AG09309 (cell line): ENCODE measurements around the gene MYBPC2.
"Not testable (repeated sequence)": the region's sequence is repeated elsewhere in the genome, so short reads cannot be mapped to it uniquely, and the experiment has no call there.

Source experiments
- DNase-seq: peaks from one replicate; pipeline ENCODE4 v3.0.0-alpha.2; 2010; ENCODE audit warnings: low read depth
- H3K4me3 ChIP-seq: 2 replicates; pipeline ENCODE4 v1.5.1; 2011; ENCODE audit warnings: mild to moderate bottlenecking, low read depth, low read length, moderate library complexity; ENCODE audit not compliant: control insufficient read depth
- TF ChIP-seq, protein P1 (sequence below): IDR thresholded peaks from 2 replicates; pipeline ENCODE4 v1.5.1; 2011; ENCODE audit warnings: mild to moderate bottlenecking, low read depth, low read length, inconsistent platforms; ENCODE audit not compliant: insufficient read depth, control insufficient read depth; ENCODE audit errors: missing control alignments

Gene MYBPC2

DNA sequence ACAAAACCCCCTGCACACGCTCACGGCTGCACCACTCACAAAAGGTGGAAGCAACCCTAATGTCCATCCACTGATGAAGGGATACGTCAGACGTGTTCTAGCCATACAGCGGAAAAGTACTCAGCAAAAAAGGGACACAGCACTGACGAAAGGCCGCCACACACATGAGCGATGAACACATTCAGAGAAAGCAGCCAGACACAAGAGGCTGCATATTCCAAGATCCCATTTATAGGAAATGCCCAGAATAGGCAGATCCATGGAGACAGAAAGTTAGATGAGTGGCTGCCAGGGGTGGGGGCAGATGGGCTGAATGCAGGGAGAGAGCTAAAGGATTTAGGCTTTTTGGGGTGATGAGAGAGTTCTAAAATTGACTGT lies 44.8 kb upstream of the MYBPC2 start:
- H3K4me3 ChIP-seq: no peak overlapping the region
- DNase-seq: no peak
- TF ChIP-seq, protein P1, sequence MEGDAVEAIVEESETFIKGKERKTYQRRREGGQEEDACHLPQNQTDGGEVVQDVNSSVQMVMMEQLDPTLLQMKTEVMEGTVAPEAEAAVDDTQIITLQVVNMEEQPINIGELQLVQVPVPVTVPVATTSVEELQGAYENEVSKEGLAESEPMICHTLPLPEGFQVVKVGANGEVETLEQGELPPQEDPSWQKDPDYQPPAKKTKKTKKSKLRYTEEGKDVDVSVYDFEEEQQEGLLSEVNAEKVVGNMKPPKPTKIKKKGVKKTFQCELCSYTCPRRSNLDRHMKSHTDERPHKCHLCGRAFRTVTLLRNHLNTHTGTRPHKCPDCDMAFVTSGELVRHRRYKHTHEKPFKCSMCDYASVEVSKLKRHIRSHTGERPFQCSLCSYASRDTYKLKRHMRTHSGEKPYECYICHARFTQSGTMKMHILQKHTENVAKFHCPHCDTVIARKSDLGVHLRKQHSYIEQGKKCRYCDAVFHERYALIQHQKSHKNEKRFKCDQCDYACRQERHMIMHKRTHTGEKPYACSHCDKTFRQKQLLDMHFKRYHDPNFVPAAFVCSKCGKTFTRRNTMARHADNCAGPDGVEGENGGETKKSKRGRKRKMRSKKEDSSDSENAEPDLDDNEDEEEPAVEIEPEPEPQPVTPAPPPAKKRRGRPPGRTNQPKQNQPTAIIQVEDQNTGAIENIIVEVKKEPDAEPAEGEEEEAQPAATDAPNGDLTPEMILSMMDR: no peak

GRCh38 chr19:50390295-50390694 lies 42.4 kb upstream of the MYBPC2 start:
- DNase-seq, H3K4me3 ChIP-seq: not testable (repeated sequence)

- not testable (repeated sequence) for H3K4me3 ChIP-seq
Measured at GRCh38 chr19:50390952-50391351, 41.7 kb upstream of the MYBPC2 start.

DNA sequence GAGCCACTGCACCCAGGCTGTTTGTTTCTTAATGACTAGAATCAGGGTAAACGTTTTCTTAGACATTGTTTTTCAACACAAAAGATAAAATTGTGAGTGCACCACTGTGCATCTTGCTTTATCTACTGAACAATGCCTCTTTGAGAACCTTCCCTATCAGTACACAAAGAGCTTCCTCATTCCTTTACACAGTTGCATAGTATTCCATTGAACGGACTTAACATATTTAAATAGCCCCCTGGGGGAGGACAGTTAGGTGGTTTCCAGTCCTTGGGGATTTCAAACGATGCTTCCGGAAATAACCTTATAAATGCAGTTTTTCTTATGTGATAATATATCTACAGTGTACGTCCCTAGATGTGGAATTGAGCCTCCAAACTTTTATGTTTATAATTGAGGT lies 39.9 kb upstream of the MYBPC2 start:
- no peak overlapping the region for H3K4me3 ChIP-seq
- TF ChIP-seq, protein P1: no peak
- no peak for DNase-seq

More at GRCh38 chr19:50390952-50391351, 41.7 kb upstream of the MYBPC2 start:
- DNase-seq: not testable (repeated sequence)

GRCh38 chr19:50393589-50393988 lies 39.1 kb upstream of the MYBPC2 start:
- H3K4me3 ChIP-seq: no peak overlapping the region
- no peak for DNase-seq
- TF ChIP-seq, protein P1: no peak

DNA sequence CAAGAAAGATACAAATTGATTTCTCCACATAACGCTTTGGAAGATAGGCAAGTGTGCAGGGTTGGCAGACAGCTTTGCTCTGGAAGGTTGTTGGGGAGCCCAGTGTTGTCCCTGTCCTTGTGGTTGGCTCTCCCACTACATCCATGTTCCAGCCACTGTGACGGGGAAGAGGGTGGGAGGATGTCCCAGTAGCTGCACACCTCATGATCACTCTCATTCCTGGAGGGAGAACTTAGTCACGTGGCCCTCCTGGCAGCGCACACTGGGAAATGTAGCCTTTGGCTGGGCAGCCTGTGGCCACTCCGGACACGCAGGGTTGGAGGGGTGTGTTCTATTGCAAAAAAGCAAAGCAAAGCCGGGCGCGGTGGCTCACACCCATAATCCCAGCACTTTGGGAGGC lies 38.7 kb upstream of the MYBPC2 start:
- DNase-seq: no peak
- no peak overlapping the region for H3K4me3 ChIP-seq
- TF ChIP-seq, protein P1: no peak

DNA sequence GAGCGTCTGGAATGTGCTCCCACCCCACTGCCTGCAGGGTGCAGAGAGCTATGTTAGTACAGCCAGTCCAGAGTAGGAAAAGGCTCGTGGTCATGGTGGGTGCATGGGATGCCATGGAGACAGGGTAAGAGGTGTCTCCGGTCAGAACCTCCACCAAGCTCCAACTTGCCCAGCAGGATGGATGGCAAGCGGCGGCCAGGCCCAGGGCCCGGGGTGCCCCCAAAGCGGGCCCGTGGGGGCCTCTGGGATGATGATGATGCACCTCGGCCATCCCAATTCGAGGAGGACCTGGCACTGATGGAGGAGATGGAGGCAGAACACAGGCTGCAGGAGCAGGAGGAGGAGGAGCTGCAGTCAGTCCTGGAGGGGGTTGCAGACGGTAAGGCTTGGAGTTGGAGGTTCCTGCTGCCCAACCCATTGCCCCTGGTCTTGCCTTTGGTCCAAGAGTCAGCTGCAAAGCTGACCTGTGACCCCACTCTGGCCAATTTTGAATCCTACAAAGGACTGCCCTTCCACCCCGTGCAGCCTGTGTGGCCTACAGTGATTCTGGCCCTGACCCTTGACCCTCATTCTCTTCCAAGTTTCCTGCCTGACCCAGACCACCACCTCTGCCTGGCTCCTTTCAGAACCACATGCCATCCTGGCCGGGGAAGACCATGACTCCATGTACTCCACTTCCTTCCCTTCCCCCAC lies 33.9 kb upstream of the MYBPC2 start:
- no peak overlapping the region for H3K4me3 ChIP-seq
- DNase-seq: no peak
- TF ChIP-seq, protein P1: no peak

DNA sequence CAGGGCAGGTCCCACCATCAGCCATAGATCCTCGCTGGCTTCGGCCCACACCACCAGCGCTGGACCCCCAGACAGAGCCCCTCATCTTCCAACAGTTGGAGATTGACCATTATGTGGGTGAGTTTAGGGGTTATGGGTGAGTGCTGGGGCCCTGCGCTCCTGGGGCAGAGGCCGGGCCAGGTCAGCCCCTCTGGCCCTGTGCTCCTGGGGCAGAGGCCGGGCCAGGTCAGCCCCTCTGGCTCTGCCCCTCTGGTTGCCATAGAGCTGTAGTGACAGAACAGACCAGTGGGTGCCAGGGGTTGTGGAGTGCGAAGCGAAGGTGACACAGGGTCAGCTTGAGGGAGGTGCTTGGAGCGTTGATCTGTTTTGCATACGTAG lies 33.3 kb upstream of the MYBPC2 start:
- no peak overlapping the region for H3K4me3 ChIP-seq
- TF ChIP-seq, protein P1: no peak
- DNase-seq: no peak
